Psoas muscle (tissue), 8 donors: Measurements from ENCODE around the gene B4GALT7. TPM values are rescaled to one million over a fixed set of nuclear protein-coding genes. Genes with fewer than 3 reads are reported as not detected.

Experiments used
- ATAC-seq, 4 donors: fragments of 200-7000 bp; cut with Tn5 transposase; one replicate each; pipeline ENCODE4 v1.9.1; 2020; ENCODE audit warnings: moderate library complexity in 3 of 4, mild to moderate bottlenecking in 2 of 4
- DNase-seq, 2 donors: peaks; one replicate each; pipeline ENCODE4 v3.0.0-alpha.2; 2020
- H3K27ac ChIP-seq: fragments of 200-600 bp; one replicate; pipeline ENCODE4 v1.8.0; 2022
- H3K27me3 ChIP-seq, 3 donors: fragments of 200-600 bp in 1 of 3; one replicate each; pipeline versions ENCODE4 v1.6.1 to v1.8.0; 2013 to 2022; ENCODE audit warnings: low read length in 2 of 3, mild to moderate bottlenecking in 2 of 3, moderate library complexity in 1 of 3; ENCODE audit not compliant: insufficient read depth in 3 of 3
- H3K36me3 ChIP-seq, 2 donors: fragments of 200-600 bp in 1 of 2; one replicate each; pipeline versions ENCODE4 v1.6.1 to v1.8.0; 2013 to 2022; ENCODE audit warnings: low read depth in 1 of 2, mild to moderate bottlenecking in 1 of 2, moderate library complexity in 1 of 2; ENCODE audit not compliant: insufficient read depth in 1 of 2
- H3K4me1 ChIP-seq: fragments of 200-600 bp; one replicate; pipeline ENCODE4 v1.8.0; 2022
- H3K4me3 ChIP-seq: fragments of 200-600 bp; one replicate; pipeline ENCODE4 v1.8.0; 2022; ENCODE audit warnings: mild to moderate bottlenecking
- H3K9me3 ChIP-seq: fragments of 200-600 bp; one replicate; pipeline ENCODE4 v1.8.0; 2022
- WGBS, 3 donors: extraction: QIAGEN DNeasy Blood & Tissue Kit; methylation state at CpG; one replicate each; pipeline versions ENCODE4 v1.1.6 to v1.1.7; 2013; 5-methylcytosine and 5-hydroxymethylcytosine counted together
- intact Hi-C, 2 donors: fragments of 100-400 bp; cut with DNase I; formaldehyde crosslinking; loops; one replicate each; pipeline versions ENCODE4 v1.11.0 to v1.14.2; 2022
- polyA plus RNA-seq, 3 donors: library from polyadenylated mRNA; stranded (reverse); fragments of 200-250 nt; gene quantifications; one replicate each; pipeline ENCODE4 v1.2.3, GENCODE V29; 2013
- total RNA-seq, 4 donors: library from RNA; stranded (reverse); fragmentation: NEBNext Ultra II Directional in 2 of 4; extraction: Animal tissue kit (Norgen Biotek cat#: 25700) in 2 of 4; gene quantifications; one replicate each; pipeline versions ENCODE4 v1.2.1 to v1.2.4, GENCODE V29; 2021 to 2023
- TF ChIP-seq, protein P1 (sequence below): fragments of 200-600 bp; IDR thresholded peaks from one replicate; pipeline ENCODE4 v1.8.0; 2022; ENCODE audit warnings: antibody characterized with exemption
- donor health status: healthy with polysubstance abuse.
- donor health status: DM: no; HTN: no; CAD: no; lungs with moderate emphysema.
- donor health status: Bipolar disorder and iron deficiency.
- donor health status: healthy.
- donor health status: DM: yes; HTN: yes; CAD: no.
- donor health status: DM: no; HTN: no; CAD: no.
- donor health status: DM: no; HTN: no; CAD: no.
- donor health status: DM: yes; HTN: yes; CAD: no.

B4GALT7 gene
- total and polyA plus RNA-seq, 7 donors = 12.7 to 23.1 (median 14.7) TPM

DNA sequence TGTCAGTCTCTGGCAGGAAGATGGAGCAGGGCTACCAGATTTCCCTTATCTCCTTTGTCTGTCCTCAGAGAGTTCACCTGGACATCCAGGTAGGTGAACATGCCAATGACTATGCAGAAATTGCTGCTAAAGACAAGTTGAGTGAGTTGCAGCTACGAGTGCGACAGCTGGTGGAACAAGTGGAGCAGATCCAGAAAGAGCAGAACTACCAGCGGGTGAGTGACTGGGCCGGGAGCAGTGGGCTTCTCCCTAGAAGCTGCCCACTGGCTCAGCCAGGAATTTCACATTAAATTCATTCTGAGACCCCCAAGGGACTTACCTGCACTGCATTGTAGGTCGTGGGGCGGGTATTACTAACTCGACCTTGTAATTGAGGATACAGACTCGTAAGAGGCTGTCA is 5.9 kb upstream of the B4GALT7 start:
- H3K9me3 ChIP-seq = no peaks in the 10 kb centered on the region
- no peak for ATAC-seq
- H3K4me1 ChIP-seq = peaks cover 10% of the 10 kb centered on the region
- TF ChIP-seq, protein P1, sequence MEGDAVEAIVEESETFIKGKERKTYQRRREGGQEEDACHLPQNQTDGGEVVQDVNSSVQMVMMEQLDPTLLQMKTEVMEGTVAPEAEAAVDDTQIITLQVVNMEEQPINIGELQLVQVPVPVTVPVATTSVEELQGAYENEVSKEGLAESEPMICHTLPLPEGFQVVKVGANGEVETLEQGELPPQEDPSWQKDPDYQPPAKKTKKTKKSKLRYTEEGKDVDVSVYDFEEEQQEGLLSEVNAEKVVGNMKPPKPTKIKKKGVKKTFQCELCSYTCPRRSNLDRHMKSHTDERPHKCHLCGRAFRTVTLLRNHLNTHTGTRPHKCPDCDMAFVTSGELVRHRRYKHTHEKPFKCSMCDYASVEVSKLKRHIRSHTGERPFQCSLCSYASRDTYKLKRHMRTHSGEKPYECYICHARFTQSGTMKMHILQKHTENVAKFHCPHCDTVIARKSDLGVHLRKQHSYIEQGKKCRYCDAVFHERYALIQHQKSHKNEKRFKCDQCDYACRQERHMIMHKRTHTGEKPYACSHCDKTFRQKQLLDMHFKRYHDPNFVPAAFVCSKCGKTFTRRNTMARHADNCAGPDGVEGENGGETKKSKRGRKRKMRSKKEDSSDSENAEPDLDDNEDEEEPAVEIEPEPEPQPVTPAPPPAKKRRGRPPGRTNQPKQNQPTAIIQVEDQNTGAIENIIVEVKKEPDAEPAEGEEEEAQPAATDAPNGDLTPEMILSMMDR = no peak
- DNase-seq = no peak
- H3K27me3 ChIP-seq = peaks cover 0 to 14% (median 0%) of the 10 kb centered on the region in 3 donors
- intact Hi-C loops = loop anchor here in 1 of 2 donors (10.0 kb wide), 1 partner anchor 49 kb away; no protein-coding TSS in a partner anchor
- WGBS, 3 donors = 83 to 92% (median 84%) methylated on average over 8 of the region's 8 CpGs
- H3K27ac ChIP-seq = no peak overlapping the region
- H3K36me3 ChIP-seq = peaks cover 15 to 38% of the 10 kb centered on the region in 2 donors
- no peak overlapping the region for H3K4me3 ChIP-seq

DNA sequence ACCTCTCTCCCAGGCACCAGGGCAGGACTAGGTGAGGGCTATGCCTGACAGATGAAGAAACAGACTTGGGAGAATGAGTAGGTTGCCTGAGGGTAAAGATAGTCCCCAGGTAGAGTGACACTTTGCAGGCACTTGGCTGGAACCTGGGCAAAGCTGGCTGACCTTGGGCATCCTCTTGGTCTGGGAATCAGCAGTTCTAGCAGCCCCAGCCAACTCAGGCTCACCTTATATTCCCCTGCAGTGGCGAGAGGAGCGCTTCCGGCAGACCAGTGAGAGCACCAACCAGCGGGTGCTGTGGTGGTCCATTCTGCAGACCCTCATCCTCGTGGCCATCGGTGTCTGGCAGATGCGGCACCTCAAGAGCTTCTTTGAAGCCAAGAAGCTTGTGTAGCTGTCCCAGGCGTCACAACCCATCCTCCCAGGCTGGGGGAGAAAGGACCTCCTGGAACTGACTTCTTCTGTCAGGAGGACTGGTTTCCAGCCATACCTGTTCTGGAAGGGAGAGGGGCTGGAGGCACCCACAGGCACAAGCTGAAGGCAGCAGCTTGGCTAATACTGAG is 4.8 kb upstream of the B4GALT7 start:
- Histone ChIP-seq H3K36me3 (peaks cover 15 to 38% of the 10 kb centered on the region in 2 donors), H3K27ac (no peak overlapping the region), H3K9me3 (no peaks in the 10 kb centered on the region), H3K4me1 (peaks cover 10% of the 10 kb centered on the region), H3K27me3 (peaks cover 0 to 8% (median 0%) of the 10 kb centered on the region in 3 donors), H3K4me3 (no peak overlapping the region)
- ATAC-seq (no peak), DNase-seq (no peak)
- TF ChIP-seq, protein P1 = no peak
- intact Hi-C loops = loop anchor here in 1 of 2 donors (10.0 kb wide), 1 partner anchor 50 kb away; no protein-coding TSS in a partner anchor
- 87 to 95% (median 92%) methylated on average over 8 of the region's 8 CpGs for WGBS, 3 donors

DNA sequence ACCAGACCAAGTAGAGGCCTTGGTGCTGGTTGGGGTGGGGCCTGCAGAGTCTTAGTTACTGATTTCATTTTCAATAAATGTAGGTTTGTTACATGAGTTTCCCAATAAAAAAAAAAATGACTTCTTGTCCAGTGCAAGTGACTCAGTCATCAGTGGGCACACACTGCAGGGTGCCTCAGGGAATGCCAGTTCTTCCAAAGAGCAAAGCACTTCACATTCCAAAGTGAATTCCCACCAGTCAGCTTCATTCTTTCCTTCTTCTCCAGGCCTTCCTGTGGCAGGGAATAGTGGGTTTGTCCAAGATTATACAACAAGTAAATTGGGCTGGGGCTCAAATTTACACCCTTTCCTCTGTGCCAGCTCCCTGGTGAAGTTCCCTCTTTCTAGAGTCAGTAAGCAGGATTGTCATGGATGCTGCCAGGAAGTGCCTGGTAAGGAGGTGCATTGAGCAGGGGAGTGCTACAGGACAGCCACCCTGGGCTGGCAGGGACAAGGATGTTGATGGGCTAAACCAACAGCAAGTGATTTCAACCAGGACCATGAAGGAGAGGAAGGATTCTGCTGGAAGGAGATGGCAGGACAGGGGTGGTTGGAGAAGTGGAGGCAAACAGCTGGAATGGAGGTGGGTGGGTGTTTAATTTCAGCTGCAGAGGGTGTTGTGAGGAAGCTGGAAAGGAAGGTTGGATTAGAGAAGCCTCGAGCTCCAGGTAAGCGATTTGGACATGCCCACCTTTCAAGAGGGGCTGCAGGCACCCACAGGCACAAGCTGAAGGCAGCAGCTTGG is 3.7 kb upstream of the B4GALT7 start:
- DNase-seq (no peak), ATAC-seq (no peak)
- Histone ChIP-seq H3K9me3 (no peaks in the 10 kb centered on the region), H3K36me3 (peaks cover 15 to 38% of the 10 kb centered on the region in 2 donors), H3K4me3 (no peak overlapping the region), H3K4me1 (peaks cover 16% of the 10 kb centered on the region), H3K27ac (no peak overlapping the region), H3K27me3 (no peaks in the 10 kb centered on the region)
- WGBS, 3 donors = 93 to 100% (median 97%) methylated on average over 2 of the region's 2 CpGs
- TF ChIP-seq, protein P1 = no peak
- intact Hi-C loops = loop anchor here in 1 of 2 donors (10.0 kb wide), 1 partner anchor 51 kb away; no protein-coding TSS in a partner anchor

DNA sequence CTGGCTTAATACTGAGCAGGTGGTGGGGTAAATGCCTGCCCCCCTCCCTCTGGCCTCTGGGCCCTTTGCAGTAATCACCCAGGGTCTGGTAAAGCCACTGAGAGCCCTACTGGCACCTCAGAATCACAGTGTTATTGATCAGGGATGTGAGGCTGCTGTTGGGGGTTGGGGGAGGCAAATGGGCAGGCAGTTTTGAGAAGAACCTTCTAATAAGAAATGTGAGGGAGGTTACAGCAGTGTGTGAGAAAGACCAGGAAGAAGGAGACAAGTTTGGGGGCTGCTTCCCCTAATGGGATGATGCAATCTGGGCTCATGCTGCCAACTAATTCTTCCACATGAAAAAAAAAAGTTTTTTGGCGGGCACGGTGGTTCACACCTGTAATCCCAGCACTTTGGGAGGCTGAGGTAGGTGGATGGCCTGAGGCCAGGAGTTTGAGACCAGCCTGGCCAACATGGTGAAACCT is 3.1 kb upstream of the B4GALT7 start:
- ATAC-seq (no peak), DNase-seq (no peak)
- H3K27ac ChIP-seq = no peak overlapping the region
- intact Hi-C loops = loop anchor here in 1 of 2 donors (10.0 kb wide), 1 partner anchor 52 kb away; no protein-coding TSS in a partner anchor
- TF ChIP-seq, protein P1 = no peak
- WGBS, 3 donors = 87 to 94% (median 89%) methylated on average over 2 of the region's 2 CpGs
- H3K27me3 ChIP-seq = no peaks in the 10 kb centered on the region
- H3K9me3 ChIP-seq = no peaks in the 10 kb centered on the region
- H3K4me1 ChIP-seq = peaks cover 21% of the 10 kb centered on the region
- H3K36me3 ChIP-seq = peaks cover 15 to 38% of the 10 kb centered on the region in 2 donors
- no peak overlapping the region for H3K4me3 ChIP-seq
